Naive thymus-derived CD4-positive, alpha-beta T cell (primary cell): Measurements from ENCODE around the gene MED26. TPM values are rescaled to one million over a fixed set of nuclear protein-coding genes. Genes with fewer than 3 reads are reported as not detected.
A peak's percentile ranks its signal among the peaks of the same experiment; 100 is the strongest.
"Not testable (repeated sequence)": the region's sequence is repeated elsewhere in the genome, so short reads cannot be mapped to it uniquely, and the experiment has no call there.

Experiments
- ATAC-seq: fragments of 150-1000 bp; cut with Tn5 transposase; 2 replicates; pipeline ENCODE4 v1.10.0; 2021; ENCODE audit warnings: mild to moderate bottlenecking, moderate library complexity
- CTCF ChIA-PET: fragments of 350-600 bp; sonication (Branson Sonifier 250); formaldehyde crosslinking; loops from one replicate; lab custom pipeline; 2021; ENCODE audit warnings: antibody characterized with exemption; lab: Charles Lee
- POLR2A ChIA-PET: fragments of 350-600 bp; sonication (Branson Sonifier 250); formaldehyde crosslinking; loops from one replicate; lab custom pipeline; 2021; ENCODE audit warnings: antibody characterized with exemption, inconsistent platforms; lab: Charles Lee
- DNase-seq, 9 donors: peaks; one replicate each; pipeline versions ENCODE4 v3.0.0 to v3.0.0-alpha.2; 2020 to 2022; ENCODE audit warnings: mixed read lengths in 1 of 9
- H3K27ac ChIP-seq: one replicate; pipeline ENCODE4 v1.7.0; 2013; ENCODE audit warnings: mild to moderate bottlenecking, low read depth, low read length, moderate library complexity
- H3K27me3 ChIP-seq, 2 donors: one replicate each; pipeline ENCODE4 v1.7.0; 2013; ENCODE audit warnings: low read length in 2 of 2, mild to moderate bottlenecking in 2 of 2, moderate library complexity in 2 of 2; ENCODE audit not compliant: control insufficient read depth in 2 of 2, insufficient read depth in 2 of 2
- H3K36me3 ChIP-seq, 3 experiments: 1 replicate in 2 of 3; 2 replicates in 1 of 3; pipeline ENCODE4 v1.7.0; 2013; ENCODE audit warnings: low read length in 3 of 3, mild to moderate bottlenecking in 3 of 3, moderate library complexity in 1 of 3; ENCODE audit not compliant: insufficient read depth in 3 of 3, control insufficient read depth in 2 of 3
- H3K4me1 ChIP-seq, 2 donors: one replicate each; pipeline ENCODE4 v1.7.0; 2013; ENCODE audit warnings: low read length in 2 of 2, mild to moderate bottlenecking in 2 of 2, moderate library complexity in 1 of 2; ENCODE audit not compliant: control insufficient read depth in 2 of 2, insufficient read depth in 2 of 2
- H3K4me3 ChIP-seq: 2 replicates; pipeline ENCODE4 v1.7.0; 2013; ENCODE audit warnings: mild to moderate bottlenecking, low read length
- H3K9me3 ChIP-seq, 3 experiments: 1 replicate in 2 of 3; 2 replicates in 1 of 3; pipeline ENCODE4 v1.7.0; 2013; ENCODE audit warnings: low read length in 3 of 3; ENCODE audit not compliant: control insufficient read depth in 2 of 3
- H3K27ac Mint-ChIP-seq, 9 donors: one replicate each; pipeline ENCODE4 v1.8.0; 2020 to 2022; ENCODE audit warnings: mixed read lengths in 9 of 9, mild to moderate bottlenecking in 8 of 9, moderate library complexity in 5 of 9, inconsistent platforms in 2 of 9
- H3K27me3 Mint-ChIP-seq, 5 donors: one replicate each; pipeline ENCODE4 v1.8.0; 2021 to 2022; ENCODE audit warnings: mixed read lengths in 5 of 5, mild to moderate bottlenecking in 1 of 5
- H3K36me3 Mint-ChIP-seq, 5 donors: one replicate each; pipeline ENCODE4 v1.8.0; 2020 to 2022; ENCODE audit warnings: mixed read lengths in 5 of 5, mild to moderate bottlenecking in 3 of 5, inconsistent platforms in 1 of 5
- H3K4me1 Mint-ChIP-seq, 7 donors: one replicate each; pipeline ENCODE4 v1.8.0; 2020 to 2022; ENCODE audit warnings: mixed read lengths in 7 of 7, mild to moderate bottlenecking in 3 of 7, inconsistent platforms in 1 of 7
- H3K4me3 Mint-ChIP-seq, 10 donors: one replicate each; pipeline ENCODE4 v1.8.0; 2020 to 2022; ENCODE audit warnings: mild to moderate bottlenecking in 10 of 10, mixed read lengths in 10 of 10, moderate library complexity in 6 of 10, inconsistent platforms in 2 of 10
- H3K9me3 Mint-ChIP-seq, 11 donors: one replicate each; pipeline ENCODE4 v1.8.0; 2020 to 2022; ENCODE audit warnings: mixed read lengths in 11 of 11, mild to moderate bottlenecking in 4 of 11, inconsistent platforms in 1 of 11, moderate library complexity in 1 of 11
- intact Hi-C, 2 donors: fragments of 100-400 bp; cut with micrococcal nuclease; formaldehyde crosslinking; loops; one replicate each; pipeline ENCODE4 v1.15.1; 2023
- polyA plus RNA-seq, 2 donors: library from polyadenylated mRNA; unstranded; fragments of 300-500 nt; fragmentation: Illumina TruSeq; gene quantifications; one replicate each; pipeline ENCODE4 v1.2.3, GENCODE V29; 2021
- total RNA-seq, 6 experiments: library from RNA in 5 of 6; stranded (reverse) in 5 of 6; gene quantifications; 1 replicate in 5 of 6; 2 replicates in 1 of 6; pipeline ENCODE4 v1.2.3 and lab custom pipeline; 2021 to 2026

The MED26 gene
- total and polyA plus RNA-seq, 7 experiments from 2014 or later, result 3.3 to 34.3 (median 15.3) TPM

DNA sequence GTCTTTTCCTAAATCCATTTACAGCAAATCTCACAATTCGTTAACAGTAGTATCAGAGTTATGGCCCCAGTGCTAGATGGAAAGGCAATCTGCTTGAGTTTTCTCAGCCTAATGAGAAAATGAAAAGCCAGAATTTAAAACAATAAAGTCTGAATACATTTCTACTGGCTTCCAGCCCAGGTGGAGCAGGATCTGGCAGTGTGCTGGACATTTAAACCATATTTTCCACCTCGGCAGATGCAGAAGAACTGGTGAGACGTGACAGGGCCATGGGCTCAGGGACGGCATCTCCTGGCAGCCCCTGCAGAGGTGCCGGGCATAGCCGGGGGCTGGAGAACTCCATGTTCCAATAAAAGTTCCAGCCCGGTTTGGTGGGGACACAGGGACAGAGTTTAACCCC lies 24.9 kb upstream of the MED26 start:
- ATAC-seq (no peak), DNase-seq (no peak)
- H3K36me3 Mint-ChIP-seq, result peaks cover 12 to 62% (median 33%) of the 10 kb centered on the region in 5 donors
- peaks cover 11 to 86% (median 14%) of the 10 kb centered on the region in 3 experiments for H3K36me3 ChIP-seq
- ChIA-PET POLR2A (no interaction called here), CTCF (no interaction called here)
- peak overlapping the region in 2 of 9 donors; percentile 18 to 29 for H3K27ac Mint-ChIP-seq
- H3K4me1 ChIP-seq, result peaks cover 0 to 7% of the 10 kb centered on the region in 2 donors
- no peaks in the 10 kb centered on the region for H3K9me3 ChIP-seq
- H3K4me3 Mint-ChIP-seq, result no peak overlapping the region
- H3K4me1 Mint-ChIP-seq, result peaks cover 19 to 46% (median 36%) of the 10 kb centered on the region in 7 donors
- no peaks in the 10 kb centered on the region for H3K27me3 Mint-ChIP-seq
- H3K9me3 Mint-ChIP-seq, result peaks cover 0 to 2% (median 0%) of the 10 kb centered on the region in 11 donors
- no peaks in the 10 kb centered on the region for H3K27me3 ChIP-seq
- intact Hi-C loops, result no loop called here
- H3K27ac ChIP-seq, result no peak overlapping the region
- H3K4me3 ChIP-seq, result no peak overlapping the region

DNA sequence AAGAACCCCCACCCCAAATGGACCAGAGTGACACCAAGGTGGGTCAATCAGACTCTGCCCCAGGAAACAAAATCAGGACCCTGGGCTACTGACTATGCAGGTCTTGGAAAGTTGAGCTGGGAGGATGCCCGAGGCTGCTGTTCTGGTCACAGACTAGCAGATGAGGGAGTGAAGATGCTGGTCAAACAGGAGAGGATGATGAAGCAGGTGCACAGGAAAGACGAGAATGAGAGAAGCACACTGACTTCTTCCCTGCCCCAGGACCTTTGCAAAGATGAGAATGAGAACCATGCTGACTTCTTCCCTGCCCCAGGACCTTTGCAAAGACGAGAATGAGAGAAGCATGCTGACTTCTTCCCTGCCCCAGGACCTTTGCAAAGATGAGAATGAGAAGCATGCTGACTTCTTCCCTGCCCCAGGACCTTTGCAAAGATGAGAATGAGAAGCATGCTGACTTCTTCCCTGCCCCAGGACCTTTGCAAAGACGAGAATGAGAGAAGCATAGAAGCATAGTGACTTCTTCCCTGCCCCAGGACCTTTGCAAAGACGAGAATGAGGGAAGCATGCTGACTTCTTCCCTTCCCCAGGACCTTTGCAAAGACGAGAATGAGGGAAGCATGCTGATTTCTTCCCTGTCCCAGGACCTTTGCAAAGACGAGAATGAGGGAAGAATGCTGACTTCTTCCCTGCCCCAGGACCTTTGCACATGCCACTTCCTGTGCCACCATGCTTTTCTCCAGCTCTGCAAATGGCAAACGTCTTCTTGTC lies 23.6 kb upstream of the MED26 start:
- H3K9me3 ChIP-seq, H3K4me3 Mint-ChIP-seq, H3K27ac ChIP-seq, H3K9me3 Mint-ChIP-seq, CTCF ChIA-PET, POLR2A ChIA-PET, H3K27me3 ChIP-seq, ATAC-seq, H3K4me3 ChIP-seq, H3K27me3 Mint-ChIP-seq, H3K4me1 ChIP-seq, DNase-seq, intact Hi-C loops: not testable (repeated sequence)
- peaks cover 13 to 38% (median 28%) of the 10 kb centered on the region in 7 donors for H3K4me1 Mint-ChIP-seq
- H3K27ac Mint-ChIP-seq, result peak overlapping the region in 5 of 9 donors; percentile 5 to 51 (median 28)
- peaks cover 13 to 78% (median 14%) of the 10 kb centered on the region in 3 experiments for H3K36me3 ChIP-seq
- H3K36me3 Mint-ChIP-seq, result peaks cover 12 to 59% (median 27%) of the 10 kb centered on the region in 5 donors

DNA sequence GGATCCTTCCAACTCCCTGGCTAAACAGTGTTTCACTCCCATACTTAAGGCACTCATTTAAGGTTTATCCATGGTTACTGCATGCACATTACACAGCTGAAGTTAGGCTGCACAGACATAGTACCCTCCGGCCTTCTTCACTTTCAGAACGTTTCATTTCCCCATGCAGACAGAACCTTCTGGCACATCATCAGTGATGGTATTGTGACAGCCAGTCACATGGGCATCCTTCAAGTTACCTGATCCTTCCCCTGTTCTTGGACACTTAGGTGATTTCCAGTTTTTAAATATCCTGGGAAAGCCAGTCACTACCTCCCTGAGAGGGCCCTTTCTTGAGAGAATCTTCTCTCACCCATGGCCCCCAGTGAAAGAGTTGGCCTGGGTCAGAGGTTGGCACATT lies 22.8 kb upstream of the MED26 start:
- POLR2A ChIA-PET, result no interaction called here
- ATAC-seq (no peak), DNase-seq (no peak)
- no peaks in the 10 kb centered on the region for H3K4me1 ChIP-seq
- intact Hi-C loops, result no loop called here
- no peaks in the 10 kb centered on the region for H3K27me3 Mint-ChIP-seq
- peak overlapping the region in 7 of 9 donors; percentile 5 to 62 (median 28) for H3K27ac Mint-ChIP-seq
- H3K27me3 ChIP-seq, result no peaks in the 10 kb centered on the region
- H3K9me3 ChIP-seq, result no peaks in the 10 kb centered on the region
- no peak overlapping the region for H3K4me3 Mint-ChIP-seq
- CTCF ChIA-PET, result no interaction called here
- H3K9me3 Mint-ChIP-seq, result peaks cover 0 to 2% (median 0%) of the 10 kb centered on the region in 11 donors
- H3K36me3 Mint-ChIP-seq, result peaks cover 12 to 60% (median 27%) of the 10 kb centered on the region in 5 donors
- peaks cover 19 to 78% (median 20%) of the 10 kb centered on the region in 3 experiments for H3K36me3 ChIP-seq
- H3K4me3 ChIP-seq, result no peak overlapping the region
- no peak overlapping the region for H3K27ac ChIP-seq
- H3K4me1 Mint-ChIP-seq, result peaks cover 13 to 31% (median 24%) of the 10 kb centered on the region in 7 donors

DNA sequence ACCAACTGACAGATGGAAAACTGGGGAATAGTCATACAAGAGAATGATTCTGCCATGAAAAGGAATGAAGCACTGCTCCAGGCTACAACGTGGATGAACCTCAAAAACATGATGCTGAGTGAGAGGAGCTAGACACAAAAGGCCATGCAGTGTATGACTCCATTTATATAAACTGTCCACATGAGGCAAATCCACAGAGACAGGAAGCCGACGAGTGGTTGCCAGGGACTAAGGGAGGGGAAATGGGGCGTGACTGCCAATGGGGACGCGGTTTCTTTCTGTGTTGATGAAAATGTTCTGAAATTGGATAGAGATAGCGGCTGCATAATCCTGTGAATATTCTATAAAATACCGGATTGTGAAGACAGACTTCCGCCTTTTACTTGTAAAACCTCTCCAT lies 21.7 kb upstream of the MED26 start:
- peaks cover 12 to 58% (median 27%) of the 10 kb centered on the region in 5 donors for H3K36me3 Mint-ChIP-seq
- H3K4me3 Mint-ChIP-seq, result no peak overlapping the region
- peaks cover 0 to 2% (median 0%) of the 10 kb centered on the region in 11 donors for H3K9me3 Mint-ChIP-seq
- no peaks in the 10 kb centered on the region for H3K9me3 ChIP-seq
- no peak overlapping the region for H3K4me3 ChIP-seq
- DNase-seq (no peak), ATAC-seq (no peak)
- no peaks in the 10 kb centered on the region for H3K27me3 ChIP-seq
- CTCF ChIA-PET, result no interaction called here
- H3K27ac ChIP-seq, result no peak overlapping the region
- POLR2A ChIA-PET, result interaction anchor here (0.5 to 0.7 kb wide), 2 partner anchors 9 to 382 kb away, joined by 3 read pairs; no protein-coding TSS in a partner anchor
- H3K27me3 Mint-ChIP-seq, result no peaks in the 10 kb centered on the region
- no peaks in the 10 kb centered on the region for H3K4me1 ChIP-seq
- peak overlapping the region in 2 of 9 donors; percentile 5 to 19 for H3K27ac Mint-ChIP-seq
- H3K4me1 Mint-ChIP-seq, result peaks cover 11 to 36% (median 24%) of the 10 kb centered on the region in 7 donors
- H3K36me3 ChIP-seq, result peaks cover 24 to 80% (median 25%) of the 10 kb centered on the region in 3 experiments
- intact Hi-C loops, result no loop called here

DNA sequence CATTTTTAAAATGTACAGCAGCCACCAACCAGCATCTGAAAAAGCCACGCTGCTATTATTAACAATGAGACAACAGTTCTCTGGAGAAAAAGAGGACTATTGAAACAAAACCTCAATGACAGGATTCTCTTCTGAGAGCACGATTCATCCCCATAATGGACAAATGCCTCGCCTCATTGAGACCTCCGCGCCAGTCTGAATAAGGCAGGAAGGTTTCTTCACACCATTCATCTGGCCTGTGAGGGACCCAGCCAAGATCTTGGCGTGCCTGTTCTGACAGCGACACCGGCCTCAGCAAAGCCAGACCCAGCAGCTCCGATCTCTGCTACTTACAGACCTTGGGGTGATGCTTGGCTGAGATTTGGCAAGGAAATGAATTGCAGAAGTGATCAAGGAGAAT lies 17.1 kb upstream of the MED26 start:
- Histone ChIP-seq H3K27ac (no peak overlapping the region), H3K9me3 (no peaks in the 10 kb centered on the region), H3K27me3 (no peaks in the 10 kb centered on the region), H3K4me1 (no peaks in the 10 kb centered on the region), H3K4me3 (no peak overlapping the region), H3K36me3 (peaks cover 24 to 73% (median 32%) of the 10 kb centered on the region in 3 experiments)
- peak overlapping the region in 1 of 9 donors; percentile 5 for H3K27ac Mint-ChIP-seq
- ChIA-PET POLR2A (interaction anchor here (1.8 kb wide), 1 partner anchor 14 kb away, joined by 7 read pairs; the partner anchor contains the start of gene SMIM7), CTCF (no interaction called here)
- H3K27me3 Mint-ChIP-seq, result no peaks in the 10 kb centered on the region
- no peak for DNase-seq
- no peak for ATAC-seq
- intact Hi-C loops, result no loop called here
- peaks cover 0 to 2% (median 0%) of the 10 kb centered on the region in 11 donors for H3K9me3 Mint-ChIP-seq
- H3K4me1 Mint-ChIP-seq, result peaks cover 7 to 41% (median 29%) of the 10 kb centered on the region in 7 donors
- H3K36me3 Mint-ChIP-seq, result peaks cover 0 to 33% (median 18%) of the 10 kb centered on the region in 5 donors
- no peak overlapping the region for H3K4me3 Mint-ChIP-seq

DNA sequence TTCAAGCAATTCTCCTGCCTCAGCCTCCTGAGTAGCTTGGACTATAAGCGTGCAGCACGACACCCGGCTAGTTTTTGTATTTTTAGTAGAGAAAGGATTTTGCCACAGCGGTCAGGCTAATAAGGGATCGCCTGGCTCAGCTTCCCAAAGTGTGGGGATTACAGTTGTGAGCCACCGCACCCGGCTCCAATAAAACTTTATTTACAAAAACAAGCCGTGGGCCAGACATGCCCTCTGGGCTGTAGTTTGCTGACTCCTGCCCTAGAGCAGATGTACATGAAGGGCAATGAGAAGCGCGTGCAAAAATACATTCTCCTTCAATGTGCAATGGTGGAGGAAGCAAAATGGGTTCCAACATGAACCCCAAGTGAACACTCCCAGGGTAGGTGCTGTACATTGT lies 13.7 kb upstream of the MED26 start:
- intact Hi-C loops, result no loop called here
- Mint-ChIP-seq H3K4me3 (no peak overlapping the region), H3K36me3 (peaks cover 0 to 28% (median 15%) of the 10 kb centered on the region in 5 donors), H3K9me3 (no peaks in the 10 kb centered on the region), H3K27me3 (no peaks in the 10 kb centered on the region), H3K4me1 (peaks cover 7 to 44% (median 40%) of the 10 kb centered on the region in 7 donors), H3K27ac (no peak overlapping the region)
- DNase-seq (no peak), ATAC-seq (no peak)
- Histone ChIP-seq H3K4me3 (no peak overlapping the region), H3K27me3 (no peaks in the 10 kb centered on the region), H3K36me3 (peaks cover 21 to 79% (median 31%) of the 10 kb centered on the region in 3 experiments), H3K9me3 (no peaks in the 10 kb centered on the region), H3K27ac (no peak overlapping the region), H3K4me1 (no peaks in the 10 kb centered on the region)
- ChIA-PET POLR2A (no interaction called here), CTCF (no interaction called here)
